Lung (tissue), 12 donors: ENCODE data around the gene KCNJ10. TPM values are rescaled to one million over a fixed set of nuclear protein-coding genes. Genes with fewer than 3 reads are reported as not detected.

Source experiments
- ATAC-seq: fragments of 200-7000 bp; cut with Tn5 transposase; one replicate; pipeline ENCODE4 v1.9.1; 2020; ENCODE audit warnings: moderate number of reproducible peaks; ENCODE audit not compliant: insufficient read depth, low FRiP score
- DNase-seq, 3 donors: peaks; one replicate each; pipeline ENCODE4 v3.0.0-alpha.2; 2013 to 2017
- H3K27ac ChIP-seq, 2 donors: one replicate each; pipeline ENCODE4 v1.5.1; 2013; ENCODE audit warnings: mild to moderate bottlenecking in 2 of 2, moderate library complexity in 2 of 2, control low read depth in 1 of 2, inconsistent platforms in 1 of 2, low read depth in 1 of 2, low read length in 1 of 2
- H3K27me3 ChIP-seq, 3 donors: one replicate each; pipeline ENCODE4 v1.5.1; 2013; ENCODE audit warnings: low read length in 2 of 3; ENCODE audit not compliant: control insufficient read depth in 3 of 3, insufficient read depth in 3 of 3
- H3K36me3 ChIP-seq, 4 donors: one replicate each; pipeline ENCODE4 v1.5.1; 2013; ENCODE audit warnings: low read length in 4 of 4, mild to moderate bottlenecking in 1 of 4, moderate library complexity in 1 of 4; ENCODE audit not compliant: control insufficient read depth in 4 of 4, insufficient read depth in 4 of 4
- H3K4me1 ChIP-seq, 5 donors: one replicate each; pipeline ENCODE4 v1.5.1; 2013; ENCODE audit warnings: low read length in 5 of 5, mild to moderate bottlenecking in 2 of 5, moderate library complexity in 1 of 5; ENCODE audit not compliant: control insufficient read depth in 5 of 5, insufficient read depth in 5 of 5
- H3K4me3 ChIP-seq: one replicate; pipeline ENCODE4 v1.5.1; 2013; ENCODE audit warnings: mild to moderate bottlenecking, control low read depth, moderate library complexity
- H3K9ac ChIP-seq, 2 donors: one replicate each; pipeline ENCODE4 v1.5.1; 2013; ENCODE audit warnings: low read length in 2 of 2, control low read depth in 1 of 2; ENCODE audit not compliant: insufficient read depth in 1 of 2
- H3K9me3 ChIP-seq, 4 donors: one replicate each; pipeline ENCODE4 v1.5.1; 2013; ENCODE audit warnings: low read length in 3 of 4, mild to moderate bottlenecking in 1 of 4, moderate library complexity in 1 of 4; ENCODE audit not compliant: control insufficient read depth in 4 of 4, insufficient read depth in 3 of 4
- CTCF ChIP-seq: IDR thresholded peaks from 2 replicates; pipeline ENCODE4 v1.5.1; 2012; ENCODE audit warnings: mild to moderate bottlenecking; ENCODE audit errors: control extremely low read depth, extremely low read depth
- WGBS, 2 donors: extraction: QIAGEN DNeasy Blood & Tissue Kit; methylation state at CpG; one replicate each; pipeline ENCODE4 v1.1.7; 2013; 5-methylcytosine and 5-hydroxymethylcytosine counted together
- polyA plus RNA-seq, 2 donors: library from polyadenylated mRNA; stranded (reverse); fragments of 200-250 nt; gene quantifications; one replicate each; pipeline ENCODE4 v1.2.1, GENCODE V29; 2013
- total RNA-seq, 2 donors: library from RNA; depleted of rRNA in 1 of 2; stranded (reverse); fragments of >200 nt in 1 of 2; gene quantifications; one replicate each; pipeline ENCODE4 v1.2.1, GENCODE V29; 2014 to 2021
- donor health status: control.
- donor health status: control.
- donor health status: Bipolar disorder and iron deficiency.
- donor health status: healthy.
- donor health status: DM: yes; HTN: yes; CAD: no.

KCNJ10 gene
- total and polyA plus RNA-seq, 4 donors = 0.02 to 0.37 (median 0.10) TPM

GRCh38 chr1:159989581-159989980 lies 80.4 kb downstream of the KCNJ10 start:
- Histone ChIP-seq H3K9ac (no peak overlapping the region), H3K36me3 (no peaks in the 10 kb centered on the region), H3K4me1 (peaks cover 0 to 4% (median 0%) of the 10 kb centered on the region in 5 donors), H3K9me3 (no peaks in the 10 kb centered on the region), H3K27me3 (no peaks in the 10 kb centered on the region), H3K4me3 (no peak overlapping the region), H3K27ac (no peak overlapping the region)
- WGBS, 2 donors = 72 to 95% methylated on average over 3 of the region's 3 CpGs
- no peak for TF ChIP-seq CTCF
- no peak for ATAC-seq
- no peak for DNase-seq

GRCh38 chr1:159988006-159988405 lies 82.0 kb downstream of the KCNJ10 start:
- peaks cover 0 to 2% (median 0%) of the 10 kb centered on the region in 3 donors for H3K27me3 ChIP-seq
- no peak for DNase-seq
- no peak overlapping the region for H3K9ac ChIP-seq
- peaks cover 0 to 4% (median 0%) of the 10 kb centered on the region in 5 donors for H3K4me1 ChIP-seq
- H3K27ac ChIP-seq = no peak overlapping the region
- H3K4me3 ChIP-seq = no peak overlapping the region
- no peak for ATAC-seq
- WGBS, 2 donors = 80 to 96% methylated on average over 1 of the region's 1 CpG
- H3K36me3 ChIP-seq = no peaks in the 10 kb centered on the region
- no peak for TF ChIP-seq CTCF
- no peaks in the 10 kb centered on the region for H3K9me3 ChIP-seq

GRCh38 chr1:159987186-159987585 lies 82.8 kb downstream of the KCNJ10 start:
- H3K9ac ChIP-seq = no peak overlapping the region
- 78 to 79% methylated on average over 4 of the region's 4 CpGs for WGBS, 2 donors
- H3K27me3 ChIP-seq = peaks cover 0 to 2% (median 0%) of the 10 kb centered on the region in 3 donors
- no peak for TF ChIP-seq CTCF
- no peaks in the 10 kb centered on the region for H3K9me3 ChIP-seq
- H3K4me3 ChIP-seq = no peak overlapping the region
- no peak for DNase-seq
- ATAC-seq = no peak
- peaks cover 0 to 4% (median 0%) of the 10 kb centered on the region in 5 donors for H3K4me1 ChIP-seq
- no peak overlapping the region for H3K27ac ChIP-seq
- H3K36me3 ChIP-seq = no peaks in the 10 kb centered on the region

- peaks cover 0 to 4% (median 0%) of the 10 kb centered on the region in 5 donors for H3K4me1 ChIP-seq
- no peak for TF ChIP-seq CTCF
- 97 to 100% methylated on average over 1 of the region's 1 CpG for WGBS, 2 donors
Measured at GRCh38 chr1:159986531-159986930, 83.4 kb downstream of the KCNJ10 start.

More at GRCh38 chr1:159986531-159986930, 83.4 kb downstream of the KCNJ10 start:
- DNase-seq = no peak
- no peaks in the 10 kb centered on the region for H3K36me3 ChIP-seq
- H3K9me3 ChIP-seq = no peaks in the 10 kb centered on the region
- no peak overlapping the region for H3K4me3 ChIP-seq
- H3K9ac ChIP-seq = no peak overlapping the region
- no peak for ATAC-seq
- H3K27ac ChIP-seq = no peak overlapping the region
- H3K27me3 ChIP-seq = peaks cover 0 to 2% (median 0%) of the 10 kb centered on the region in 3 donors
